ENCODE measurements around the gene NXNL2. TPM values are rescaled to one million over a fixed set of nuclear protein-coding genes. Genes with fewer than 3 reads are reported as not detected.

Gene NXNL2
- total and polyA plus RNA-seq, 10 of the 15 experiments (the other 5 are each of a cell fraction or from before 2014, with no cell fraction given): not detected

DNA sequence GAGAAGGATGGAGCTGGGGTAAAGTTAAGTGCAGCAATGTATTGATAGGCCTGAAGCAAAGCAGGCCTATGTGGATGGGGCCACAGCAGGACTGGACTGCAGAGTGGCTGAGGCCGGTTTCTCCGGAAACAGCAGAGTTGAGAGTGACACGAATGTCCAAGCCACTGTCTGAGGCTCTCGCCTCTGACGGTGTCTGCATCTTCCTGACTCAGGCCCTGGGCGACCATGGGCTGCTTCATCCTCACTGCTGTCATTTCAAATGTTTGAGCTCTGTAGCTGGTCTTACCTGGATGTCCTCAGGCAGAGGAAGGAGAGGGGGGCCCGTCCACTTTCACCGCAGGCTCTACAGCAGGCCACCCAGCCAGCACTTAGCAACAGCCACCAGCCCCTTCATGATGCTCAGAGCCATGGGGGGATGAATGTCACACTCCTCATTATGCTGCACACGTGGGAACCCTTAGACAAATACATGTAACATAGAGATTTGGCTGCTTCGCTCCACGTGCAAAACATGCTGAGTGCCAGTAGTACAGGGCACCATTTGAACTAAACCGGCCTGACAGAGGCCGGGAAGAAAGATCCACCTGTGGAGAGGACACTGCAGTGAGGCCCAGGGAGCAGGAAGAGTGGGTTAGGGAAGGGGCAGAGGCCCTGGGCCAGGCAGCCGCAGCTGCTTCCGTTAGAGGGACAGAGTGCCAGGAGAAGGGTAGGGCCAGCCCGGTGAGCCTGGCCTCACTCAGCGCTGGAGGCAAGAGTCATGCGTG is 31.7 kb upstream of the NXNL2 start:
- Histone ChIP-seq H3K9me3 (replicated peaks; ENCODE audit: control insufficient read depth, insufficient read depth, low read length) (no peaks in the 10 kb centered on the region), H3K36me3 (ENCODE audit: control insufficient read depth in 2 of 2, insufficient read depth in 2 of 2, low read length in 1 of 2) (no peaks in the 10 kb centered on the region), H3K27me3 (replicated peaks in 1 of 2; ENCODE audit: control insufficient read depth in 2 of 2, insufficient read depth in 2 of 2, low read length in 1 of 2) (no peaks in the 10 kb centered on the region), H3K4me3 (no peak overlapping the region), H3K79me2 (ENCODE audit: control insufficient read depth, insufficient read depth, low read length) (no peaks in the 10 kb centered on the region), H4K20me1 (ENCODE audit: control insufficient read depth, insufficient read depth) (no peaks in the 10 kb centered on the region), H3K27ac (ENCODE audit: control insufficient read depth, insufficient read depth) (no peak overlapping the region), H2AFZ (ENCODE audit: control insufficient read depth, low read depth, low read length) (no peak overlapping the region), H3K4me2 (ENCODE audit: control insufficient read depth, insufficient read depth) (no peak overlapping the region), H3K9ac (ENCODE audit: control insufficient read depth, insufficient read depth, low read length) (no peak overlapping the region), H3K4me1 (ENCODE audit: control insufficient read depth, insufficient read depth, low read length) (no peaks in the 10 kb centered on the region)
- no peak for FAIRE-seq
- 75% methylated on average over 12 of the region's 18 CpGs for WGBS (ENCODE audit: insufficient coverage, insufficient replicate concordance, low lambda C conversion rate, missing lambda C conversion rate)
- no peak for ATAC-seq
- SMC1A ChIA-PET (ENCODE audit: uncharacterized antibody, unreplicated experiment): no interaction called here
- no TSS peak for BruUV-seq (replicated peaks)
- in situ Hi-C loops (cut with MboI) (no loop called here), intact Hi-C loops (cut with micrococcal nuclease; ENCODE audit: unreplicated experiment) (no loop called here)
- RAD21 ChIA-PET (ENCODE audit: unreplicated experiment): no interaction called here
- CTCF ChIA-PET: no interaction called here
- POLR2A ChIA-PET: no interaction called here
- no peak for DNase-seq (ENCODE audit: low read depth, low spot score)
- no peak for TF ChIP-seq MYB (IDR thresholded peaks at IDR 0.05; ENCODE audit: borderline replicate concordance, low read depth, low read length)
- TF ChIP-seq KLF5 (IDR thresholded peaks at IDR 0.05; ENCODE audit: partially characterized antibody): no peak
- TF ChIP-seq, protein P1, sequence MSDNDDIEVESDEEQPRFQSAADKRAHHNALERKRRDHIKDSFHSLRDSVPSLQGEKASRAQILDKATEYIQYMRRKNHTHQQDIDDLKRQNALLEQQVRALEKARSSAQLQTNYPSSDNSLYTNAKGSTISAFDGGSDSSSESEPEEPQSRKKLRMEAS (IDR thresholded peaks at IDR 0.05; ENCODE audit: low read depth, low read length): no peak
- no peak for TF ChIP-seq CBX5 (IDR thresholded peaks at IDR 0.05; ENCODE audit: low read depth)
- TF ChIP-seq, protein P2, sequence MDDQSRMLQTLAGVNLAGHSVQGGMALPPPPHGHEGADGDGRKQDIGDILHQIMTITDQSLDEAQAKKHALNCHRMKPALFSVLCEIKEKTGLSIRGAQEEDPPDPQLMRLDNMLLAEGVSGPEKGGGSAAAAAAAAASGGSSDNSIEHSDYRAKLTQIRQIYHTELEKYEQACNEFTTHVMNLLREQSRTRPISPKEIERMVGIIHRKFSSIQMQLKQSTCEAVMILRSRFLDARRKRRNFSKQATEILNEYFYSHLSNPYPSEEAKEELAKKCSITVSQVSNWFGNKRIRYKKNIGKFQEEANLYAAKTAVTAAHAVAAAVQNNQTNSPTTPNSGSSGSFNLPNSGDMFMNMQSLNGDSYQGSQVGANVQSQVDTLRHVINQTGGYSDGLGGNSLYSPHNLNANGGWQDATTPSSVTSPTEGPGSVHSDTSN (IDR thresholded peaks at IDR 0.05; ENCODE audit: insufficient replicate concordance, low read depth, low read length): no peak
- TF ChIP-seq SREBF1 (IDR thresholded peaks at IDR 0.05; ENCODE audit: low read length): no peak
- no peak for TF ChIP-seq HCFC1 (IDR thresholded peaks at IDR 0.05; ENCODE audit: low read length)
- TF ChIP-seq, protein P3, sequence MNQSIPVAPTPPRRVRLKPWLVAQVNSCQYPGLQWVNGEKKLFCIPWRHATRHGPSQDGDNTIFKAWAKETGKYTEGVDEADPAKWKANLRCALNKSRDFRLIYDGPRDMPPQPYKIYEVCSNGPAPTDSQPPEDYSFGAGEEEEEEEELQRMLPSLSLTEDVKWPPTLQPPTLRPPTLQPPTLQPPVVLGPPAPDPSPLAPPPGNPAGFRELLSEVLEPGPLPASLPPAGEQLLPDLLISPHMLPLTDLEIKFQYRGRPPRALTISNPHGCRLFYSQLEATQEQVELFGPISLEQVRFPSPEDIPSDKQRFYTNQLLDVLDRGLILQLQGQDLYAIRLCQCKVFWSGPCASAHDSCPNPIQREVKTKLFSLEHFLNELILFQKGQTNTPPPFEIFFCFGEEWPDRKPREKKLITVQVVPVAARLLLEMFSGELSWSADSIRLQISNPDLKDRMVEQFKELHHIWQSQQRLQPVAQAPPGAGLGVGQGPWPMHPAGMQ (IDR thresholded peaks at IDR 0.05; ENCODE audit: borderline replicate concordance): no peak
- TF ChIP-seq, protein P4, sequence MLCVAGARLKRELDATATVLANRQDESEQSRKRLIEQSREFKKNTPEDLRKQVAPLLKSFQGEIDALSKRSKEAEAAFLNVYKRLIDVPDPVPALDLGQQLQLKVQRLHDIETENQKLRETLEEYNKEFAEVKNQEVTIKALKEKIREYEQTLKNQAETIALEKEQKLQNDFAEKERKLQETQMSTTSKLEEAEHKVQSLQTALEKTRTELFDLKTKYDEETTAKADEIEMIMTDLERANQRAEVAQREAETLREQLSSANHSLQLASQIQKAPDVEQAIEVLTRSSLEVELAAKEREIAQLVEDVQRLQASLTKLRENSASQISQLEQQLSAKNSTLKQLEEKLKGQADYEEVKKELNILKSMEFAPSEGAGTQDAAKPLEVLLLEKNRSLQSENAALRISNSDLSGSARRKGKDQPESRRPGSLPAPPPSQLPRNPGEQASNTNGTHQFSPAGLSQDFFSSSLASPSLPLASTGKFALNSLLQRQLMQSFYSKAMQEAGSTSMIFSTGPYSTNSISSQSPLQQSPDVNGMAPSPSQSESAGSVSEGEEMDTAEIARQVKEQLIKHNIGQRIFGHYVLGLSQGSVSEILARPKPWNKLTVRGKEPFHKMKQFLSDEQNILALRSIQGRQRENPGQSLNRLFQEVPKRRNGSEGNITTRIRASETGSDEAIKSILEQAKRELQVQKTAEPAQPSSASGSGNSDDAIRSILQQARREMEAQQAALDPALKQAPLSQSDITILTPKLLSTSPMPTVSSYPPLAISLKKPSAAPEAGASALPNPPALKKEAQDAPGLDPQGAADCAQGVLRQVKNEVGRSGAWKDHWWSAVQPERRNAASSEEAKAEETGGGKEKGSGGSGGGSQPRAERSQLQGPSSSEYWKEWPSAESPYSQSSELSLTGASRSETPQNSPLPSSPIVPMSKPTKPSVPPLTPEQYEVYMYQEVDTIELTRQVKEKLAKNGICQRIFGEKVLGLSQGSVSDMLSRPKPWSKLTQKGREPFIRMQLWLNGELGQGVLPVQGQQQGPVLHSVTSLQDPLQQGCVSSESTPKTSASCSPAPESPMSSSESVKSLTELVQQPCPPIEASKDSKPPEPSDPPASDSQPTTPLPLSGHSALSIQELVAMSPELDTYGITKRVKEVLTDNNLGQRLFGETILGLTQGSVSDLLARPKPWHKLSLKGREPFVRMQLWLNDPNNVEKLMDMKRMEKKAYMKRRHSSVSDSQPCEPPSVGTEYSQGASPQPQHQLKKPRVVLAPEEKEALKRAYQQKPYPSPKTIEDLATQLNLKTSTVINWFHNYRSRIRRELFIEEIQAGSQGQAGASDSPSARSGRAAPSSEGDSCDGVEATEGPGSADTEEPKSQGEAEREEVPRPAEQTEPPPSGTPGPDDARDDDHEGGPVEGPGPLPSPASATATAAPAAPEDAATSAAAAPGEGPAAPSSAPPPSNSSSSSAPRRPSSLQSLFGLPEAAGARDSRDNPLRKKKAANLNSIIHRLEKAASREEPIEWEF (IDR thresholded peaks at IDR 0.05; ENCODE audit: insufficient replicate concordance, low read depth, low read length): no peak
- TF ChIP-seq CHD2 (IDR thresholded peaks at IDR 0.05; ENCODE audit: borderline replicate concordance, low read depth, low read length): no peak
- TF ChIP-seq SREBF2 (IDR thresholded peaks at IDR 0.05; ENCODE audit: low read length): no peak
- TF ChIP-seq, protein P5, sequence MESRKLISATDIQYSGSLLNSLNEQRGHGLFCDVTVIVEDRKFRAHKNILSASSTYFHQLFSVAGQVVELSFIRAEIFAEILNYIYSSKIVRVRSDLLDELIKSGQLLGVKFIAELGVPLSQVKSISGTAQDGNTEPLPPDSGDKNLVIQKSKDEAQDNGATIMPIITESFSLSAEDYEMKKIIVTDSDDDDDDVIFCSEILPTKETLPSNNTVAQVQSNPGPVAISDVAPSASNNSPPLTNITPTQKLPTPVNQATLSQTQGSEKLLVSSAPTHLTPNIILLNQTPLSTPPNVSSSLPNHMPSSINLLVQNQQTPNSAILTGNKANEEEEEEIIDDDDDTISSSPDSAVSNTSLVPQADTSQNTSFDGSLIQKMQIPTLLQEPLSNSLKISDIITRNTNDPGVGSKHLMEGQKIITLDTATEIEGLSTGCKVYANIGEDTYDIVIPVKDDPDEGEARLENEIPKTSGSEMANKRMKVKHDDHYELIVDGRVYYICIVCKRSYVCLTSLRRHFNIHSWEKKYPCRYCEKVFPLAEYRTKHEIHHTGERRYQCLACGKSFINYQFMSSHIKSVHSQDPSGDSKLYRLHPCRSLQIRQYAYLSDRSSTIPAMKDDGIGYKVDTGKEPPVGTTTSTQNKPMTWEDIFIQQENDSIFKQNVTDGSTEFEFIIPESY (IDR thresholded peaks at IDR 0.05): no peak
- TF ChIP-seq ZNF274 (IDR thresholded peaks at IDR 0.05; ENCODE audit: insufficient read depth, insufficient read length): no peak
- TF ChIP-seq NFIC (IDR thresholded peaks at IDR 0.05; ENCODE audit: low read depth, low read length): no peak
- no peak for TF ChIP-seq CREM (IDR thresholded peaks at IDR 0.05; ENCODE audit: low read depth)
